GM18502 (cell line): ENCODE measurements around the gene METTL16.
"Not testable (repeated sequence)": the region's sequence is repeated elsewhere in the genome, so short reads cannot be mapped to it uniquely, and the experiment has no call there.

ENCODE experiments used
- ATAC-seq: cut with Tn5 transposase; IDR thresholded peaks from one replicate; pipeline ENCODE4 v1.9.1; 2021; ENCODE audit warnings: mild to moderate bottlenecking; ENCODE audit not compliant: unreplicated experiment, poor library complexity

METTL16 gene

GRCh38 chr17:2507015-2507414 is 4.7 kb downstream of the METTL16 start:
- not testable (repeated sequence) for ATAC-seq

- no peak for ATAC-seq
These were observed 8.1 kb downstream of the METTL16 start for GRCh38 chr17:2503627-2504026.

- ATAC-seq, result no peak
These were observed 8.7 kb downstream of the METTL16 start for GRCh38 chr17:2502871-2503580.

- no peak for ATAC-seq
These were observed 11.2 kb downstream of the METTL16 start for GRCh38 chr17:2500446-2500845.

GRCh38 chr17:2489286-2489685 is 22.4 kb downstream of the METTL16 start:
- not testable (repeated sequence) for ATAC-seq

- no peak for ATAC-seq
These were observed 24.4 kb downstream of the METTL16 start for GRCh38 chr17:2487306-2487705.

- not testable (repeated sequence) for ATAC-seq
These were observed 25.0 kb downstream of the METTL16 start for GRCh38 chr17:2486709-2487108.

- ATAC-seq, result no peak
These were observed 25.7 kb downstream of the METTL16 start for GRCh38 chr17:2485970-2486369.

- no peak for ATAC-seq
These were observed 26.1 kb downstream of the METTL16 start for GRCh38 chr17:2485543-2485942.

- ATAC-seq, result no peak
These were observed 26.8 kb downstream of the METTL16 start for GRCh38 chr17:2484876-2485275.

- ATAC-seq, result no peak
These were observed 28.6 kb downstream of the METTL16 start for GRCh38 chr17:2483084-2483483.

GRCh38 chr17:2482218-2482617 is 29.5 kb downstream of the METTL16 start:
- no peak for ATAC-seq

- ATAC-seq, result no peak
These were observed 29.9 kb downstream of the METTL16 start for GRCh38 chr17:2481760-2482159.

- no peak for ATAC-seq
These were observed 33.2 kb downstream of the METTL16 start for GRCh38 chr17:2478458-2478857.

- ATAC-seq, result no peak
These were observed 36.6 kb downstream of the METTL16 start for GRCh38 chr17:2475056-2475455.

- no peak for ATAC-seq
These were observed 37.3 kb downstream of the METTL16 start for GRCh38 chr17:2474371-2474770.

- no peak for ATAC-seq
These were observed 43.4 kb downstream of the METTL16 start for GRCh38 chr17:2468270-2468669.

- ATAC-seq, result no peak
These were observed 44.8 kb downstream of the METTL16 start for GRCh38 chr17:2466931-2467330.

GRCh38 chr17:2462481-2462880 is 49.2 kb downstream of the METTL16 start:
- no peak for ATAC-seq

GRCh38 chr17:2459917-2460271 is 51.8 kb downstream of the METTL16 start:
- no peak for ATAC-seq

- ATAC-seq, result no peak
These were observed 53.8 kb downstream of the METTL16 start for GRCh38 chr17:2457913-2458312.

- ATAC-seq, result no peak
These were observed 55.2 kb downstream of the METTL16 start for GRCh38 chr17:2456475-2456874.

GRCh38 chr17:2455956-2456355 is 55.7 kb downstream of the METTL16 start:
- ATAC-seq, result no peak
